Transverse colon (tissue), 3 donors: ENCODE measurements around the gene DACT3.

Experiments used
- CTCF ChIP-seq, 5 experiments: fragments of 200-600 bp in 3 of 5; fragments of 450-650 bp in 2 of 5; sonication (generic) in 3 of 5; IDR thresholded peaks; 1 replicate in 2 of 5; 2 replicates in 3 of 5; pipeline ENCODE4 v1.5.1; 2016 to 2017; ENCODE audit warnings: antibody characterized with exemption in 5 of 5, inconsistent platforms in 3 of 5, mild to moderate bottlenecking in 2 of 5, moderate library complexity in 1 of 5
- POLR2A ChIP-seq: fragments of 450-650 bp; IDR thresholded peaks from one replicate; pipeline ENCODE4 v1.6.1; 2016; ENCODE audit warnings: antibody characterized with exemption, mild to moderate bottlenecking, moderate library complexity

GRCh38 chr19:46629546-46630025, 31.4 kb downstream of the DACT3 start:
- no peak for TF ChIP-seq POLR2A
- no peak for TF ChIP-seq CTCF (IDR thresholded peaks at IDR 0.05)
